HepG2 (cell line): Measurements from ENCODE around the gene ATRN. TPM values are rescaled to one million over a fixed set of nuclear protein-coding genes. Genes with fewer than 3 reads are reported as not detected.

Source experiments
- MIER2 ChIP-seq: IDR thresholded peaks from 2 replicates; pipeline ENCODE4 v1.6.1; 2016; ENCODE audit warnings: missing biosample characterization, missing genetic modification reagents
- PAWR ChIP-seq: sonication (generic); formaldehyde crosslinking; IDR thresholded peaks from 2 replicates; pipeline ENCODE4 v1.4.0; 2020; ENCODE audit warnings: missing genetic modification reagents, mild to moderate bottlenecking, borderline replicate concordance
- SETDB1 ChIP-seq: sonication (generic); formaldehyde crosslinking; IDR thresholded peaks from 2 replicates; pipeline ENCODE4 v1.5.1; 2020; ENCODE audit warnings: missing genetic modification reagents, mild to moderate bottlenecking, borderline replicate concordance
- SOX6 ChIP-seq, 2 experiments: fragments of 450-650 bp in 1 of 2; sonication (generic) in 1 of 2; formaldehyde crosslinking in 1 of 2; IDR thresholded peaks; 2 replicates each; pipeline versions ENCODE4 v1.4.0 to v1.6.1; 2017 to 2020; ENCODE audit warnings: antibody characterized with exemption in 1 of 2, mild to moderate bottlenecking in 1 of 2, missing genetic modification reagents in 1 of 2
- polyA plus RNA-seq, 8 experiments: library from polyadenylated mRNA; depleted of rRNA in 3 of 8; stranded (reverse) in 7 of 8; unstranded in 1 of 8; fragments of >200 nt; fragmentation: Illumina TruSeq in 4 of 8; extraction: Trizol in 4 of 8; gene quantifications; 2 replicates each; pipeline versions ENCODE4 v1.2.1 to v1.2.3, GENCODE V29; 2011 to 2016; ENCODE audit warnings: low read depth in 4 of 8, missing spikeins in 1 of 8, mixed read lengths in 1 of 8; ENCODE audit not compliant: insufficient read depth in 1 of 8
- total RNA-seq, 5 experiments: library from RNA; depleted of rRNA; stranded (reverse); fragments of >200 nt; fragmentation: Illumina TruSeq; extraction: Trizol; gene quantifications; 2 replicates each; pipeline ENCODE4 v1.2.3, GENCODE V29; 2016; ENCODE audit warnings: low read depth in 1 of 5
- TF ChIP-seq, protein P1 (sequence below): IDR thresholded peaks from 2 replicates; pipeline ENCODE4 v1.6.1; 2016; ENCODE audit warnings: low read depth
- TF ChIP-seq, protein P2 (sequence below), 2 experiments: IDR thresholded peaks; 2 replicates each; pipeline ENCODE4 v1.6.1; 2011 to 2012; ENCODE audit warnings: low read length in 2 of 2, borderline replicate concordance in 1 of 2, low read depth in 1 of 2, mild to moderate bottlenecking in 1 of 2, moderate library complexity in 1 of 2
- TF ChIP-seq, protein P3 (sequence below): sonication (generic); formaldehyde crosslinking; IDR thresholded peaks from 2 replicates; pipeline ENCODE4 v1.5.0; 2020; ENCODE audit warnings: mild to moderate bottlenecking, missing genetic modification reagents, borderline replicate concordance
- TF ChIP-seq, protein P4 (sequence below), 2 experiments: sonication (generic) in 1 of 2; formaldehyde crosslinking in 1 of 2; IDR thresholded peaks; 2 replicates each; pipeline versions ENCODE4 v1.4.0 to v1.6.1; 2018 to 2020; ENCODE audit warnings: missing genetic modification reagents in 2 of 2, borderline replicate concordance in 1 of 2, low read depth in 1 of 2, mild to moderate bottlenecking in 1 of 2, missing biosample characterization in 1 of 2
- TF ChIP-seq, protein P5 (sequence below): sonication (generic); formaldehyde crosslinking; IDR thresholded peaks from 2 replicates; pipeline ENCODE4 v1.5.1; 2020; ENCODE audit warnings: missing genetic modification reagents, mild to moderate bottlenecking, borderline replicate concordance

ATRN gene
- total and polyA plus RNA-seq, 2 of the 13 experiments (the other 11 are each of a cell fraction or from before 2014, with no cell fraction given): 44.2 to 81.1 TPM

DNA sequence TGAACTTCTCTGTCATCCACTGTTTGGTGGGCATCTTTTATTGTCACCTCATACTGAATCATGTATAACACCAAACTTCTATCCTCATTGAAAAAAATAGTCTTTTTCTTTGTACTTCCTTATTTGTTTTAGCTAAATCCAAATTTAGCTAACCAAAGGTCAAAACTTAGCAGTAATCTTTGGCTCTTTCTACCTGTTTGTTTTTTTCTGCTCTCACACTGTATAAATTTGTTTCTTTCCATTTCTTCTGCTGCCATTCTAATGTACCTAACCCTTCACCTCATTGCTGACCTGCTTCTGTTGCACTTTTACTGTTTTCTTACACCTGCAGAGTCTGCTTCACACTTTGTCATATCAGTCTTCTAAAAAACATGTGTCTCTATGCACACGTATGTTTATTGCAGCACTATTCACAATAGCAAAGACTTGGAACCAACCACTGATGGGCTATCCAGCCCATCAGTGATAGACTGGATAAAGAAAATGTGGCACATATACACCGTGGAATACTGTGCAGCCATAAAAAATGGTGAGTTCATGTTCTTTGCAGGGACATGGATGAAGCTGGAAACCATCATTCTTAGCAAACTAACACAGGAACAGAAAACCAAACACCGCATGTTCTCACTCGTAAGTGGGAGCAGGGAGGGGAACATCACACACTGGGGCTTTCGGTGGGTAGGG, 7.2 kb downstream of the ATRN start (continued):
- TF ChIP-seq, protein P1, sequence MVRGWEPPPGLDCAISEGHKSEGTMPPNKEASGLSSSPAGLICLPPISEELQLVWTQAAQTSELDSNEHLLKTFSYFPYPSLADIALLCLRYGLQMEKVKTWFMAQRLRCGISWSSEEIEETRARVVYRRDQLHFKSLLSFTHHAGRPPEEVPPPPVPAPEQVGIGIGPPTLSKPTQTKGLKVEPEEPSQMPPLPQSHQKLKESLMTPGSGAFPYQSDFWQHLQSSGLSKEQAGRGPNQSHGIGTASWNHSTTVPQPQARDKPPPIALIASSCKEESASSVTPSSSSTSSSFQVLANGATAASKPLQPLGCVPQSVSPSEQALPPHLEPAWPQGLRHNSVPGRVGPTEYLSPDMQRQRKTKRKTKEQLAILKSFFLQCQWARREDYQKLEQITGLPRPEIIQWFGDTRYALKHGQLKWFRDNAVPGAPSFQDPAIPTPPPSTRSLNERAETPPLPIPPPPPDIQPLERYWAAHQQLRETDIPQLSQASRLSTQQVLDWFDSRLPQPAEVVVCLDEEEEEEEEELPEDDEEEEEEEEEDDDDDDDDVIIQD (CRISPR knock-in tag): peak; percentile 80
- no peak for TF ChIP-seq PAWR (CRISPR knock-in tag)
- TF ChIP-seq, protein P2, sequence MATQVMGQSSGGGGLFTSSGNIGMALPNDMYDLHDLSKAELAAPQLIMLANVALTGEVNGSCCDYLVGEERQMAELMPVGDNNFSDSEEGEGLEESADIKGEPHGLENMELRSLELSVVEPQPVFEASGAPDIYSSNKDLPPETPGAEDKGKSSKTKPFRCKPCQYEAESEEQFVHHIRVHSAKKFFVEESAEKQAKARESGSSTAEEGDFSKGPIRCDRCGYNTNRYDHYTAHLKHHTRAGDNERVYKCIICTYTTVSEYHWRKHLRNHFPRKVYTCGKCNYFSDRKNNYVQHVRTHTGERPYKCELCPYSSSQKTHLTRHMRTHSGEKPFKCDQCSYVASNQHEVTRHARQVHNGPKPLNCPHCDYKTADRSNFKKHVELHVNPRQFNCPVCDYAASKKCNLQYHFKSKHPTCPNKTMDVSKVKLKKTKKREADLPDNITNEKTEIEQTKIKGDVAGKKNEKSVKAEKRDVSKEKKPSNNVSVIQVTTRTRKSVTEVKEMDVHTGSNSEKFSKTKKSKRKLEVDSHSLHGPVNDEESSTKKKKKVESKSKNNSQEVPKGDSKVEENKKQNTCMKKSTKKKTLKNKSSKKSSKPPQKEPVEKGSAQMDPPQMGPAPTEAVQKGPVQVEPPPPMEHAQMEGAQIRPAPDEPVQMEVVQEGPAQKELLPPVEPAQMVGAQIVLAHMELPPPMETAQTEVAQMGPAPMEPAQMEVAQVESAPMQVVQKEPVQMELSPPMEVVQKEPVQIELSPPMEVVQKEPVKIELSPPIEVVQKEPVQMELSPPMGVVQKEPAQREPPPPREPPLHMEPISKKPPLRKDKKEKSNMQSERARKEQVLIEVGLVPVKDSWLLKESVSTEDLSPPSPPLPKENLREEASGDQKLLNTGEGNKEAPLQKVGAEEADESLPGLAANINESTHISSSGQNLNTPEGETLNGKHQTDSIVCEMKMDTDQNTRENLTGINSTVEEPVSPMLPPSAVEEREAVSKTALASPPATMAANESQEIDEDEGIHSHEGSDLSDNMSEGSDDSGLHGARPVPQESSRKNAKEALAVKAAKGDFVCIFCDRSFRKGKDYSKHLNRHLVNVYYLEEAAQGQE (IDR thresholded peaks at IDR 0.05; ENCODE audit: borderline replicate concordance in 1 of 2, low read depth in 1 of 2, low read length in 2 of 2): no peak
- TF ChIP-seq, protein P3, sequence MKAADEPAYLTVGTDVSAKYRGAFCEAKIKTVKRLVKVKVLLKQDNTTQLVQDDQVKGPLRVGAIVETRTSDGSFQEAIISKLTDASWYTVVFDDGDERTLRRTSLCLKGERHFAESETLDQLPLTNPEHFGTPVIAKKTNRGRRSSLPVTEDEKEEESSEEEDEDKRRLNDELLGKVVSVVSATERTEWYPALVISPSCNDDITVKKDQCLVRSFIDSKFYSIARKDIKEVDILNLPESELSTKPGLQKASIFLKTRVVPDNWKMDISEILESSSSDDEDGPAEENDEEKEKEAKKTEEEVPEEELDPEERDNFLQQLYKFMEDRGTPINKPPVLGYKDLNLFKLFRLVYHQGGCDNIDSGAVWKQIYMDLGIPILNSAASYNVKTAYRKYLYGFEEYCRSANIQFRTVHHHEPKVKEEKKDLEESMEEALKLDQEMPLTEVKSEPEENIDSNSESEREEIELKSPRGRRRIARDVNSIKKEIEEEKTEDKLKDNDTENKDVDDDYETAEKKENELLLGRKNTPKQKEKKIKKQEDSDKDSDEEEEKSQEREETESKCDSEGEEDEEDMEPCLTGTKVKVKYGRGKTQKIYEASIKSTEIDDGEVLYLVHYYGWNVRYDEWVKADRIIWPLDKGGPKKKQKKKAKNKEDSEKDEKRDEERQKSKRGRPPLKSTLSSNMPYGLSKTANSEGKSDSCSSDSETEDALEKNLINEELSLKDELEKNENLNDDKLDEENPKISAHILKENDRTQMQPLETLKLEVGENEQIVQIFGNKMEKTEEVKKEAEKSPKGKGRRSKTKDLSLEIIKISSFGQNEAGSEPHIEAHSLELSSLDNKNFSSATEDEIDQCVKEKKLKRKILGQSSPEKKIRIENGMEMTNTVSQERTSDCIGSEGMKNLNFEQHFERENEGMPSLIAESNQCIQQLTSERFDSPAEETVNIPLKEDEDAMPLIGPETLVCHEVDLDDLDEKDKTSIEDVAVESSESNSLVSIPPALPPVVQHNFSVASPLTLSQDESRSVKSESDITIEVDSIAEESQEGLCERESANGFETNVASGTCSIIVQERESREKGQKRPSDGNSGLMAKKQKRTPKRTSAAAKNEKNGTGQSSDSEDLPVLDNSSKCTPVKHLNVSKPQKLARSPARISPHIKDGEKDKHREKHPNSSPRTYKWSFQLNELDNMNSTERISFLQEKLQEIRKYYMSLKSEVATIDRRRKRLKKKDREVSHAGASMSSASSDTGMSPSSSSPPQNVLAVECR (CRISPR knock-in tag): no peak
- TF ChIP-seq SETDB1 (CRISPR knock-in tag): no peak
- TF ChIP-seq, protein P4, sequence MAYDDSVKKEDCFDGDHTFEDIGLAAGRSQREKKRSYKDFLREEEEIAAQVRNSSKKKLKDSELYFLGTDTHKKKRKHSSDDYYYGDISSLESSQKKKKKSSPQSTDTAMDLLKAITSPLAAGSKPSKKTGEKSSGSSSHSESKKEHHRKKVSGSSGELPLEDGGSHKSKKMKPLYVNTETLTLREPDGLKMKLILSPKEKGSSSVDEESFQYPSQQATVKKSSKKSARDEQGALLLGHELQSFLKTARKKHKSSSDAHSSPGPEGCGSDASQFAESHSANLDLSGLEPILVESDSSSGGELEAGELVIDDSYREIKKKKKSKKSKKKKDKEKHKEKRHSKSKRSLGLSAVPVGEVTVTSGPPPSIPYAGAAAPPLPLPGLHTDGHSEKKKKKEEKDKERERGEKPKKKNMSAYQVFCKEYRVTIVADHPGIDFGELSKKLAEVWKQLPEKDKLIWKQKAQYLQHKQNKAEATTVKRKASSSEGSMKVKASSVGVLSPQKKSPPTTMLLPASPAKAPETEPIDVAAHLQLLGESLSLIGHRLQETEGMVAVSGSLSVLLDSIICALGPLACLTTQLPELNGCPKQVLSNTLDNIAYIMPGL (CRISPR knock-in tag; IDR thresholded peaks at IDR 0.05; ENCODE audit: borderline replicate concordance in 1 of 2, low read depth in 1 of 2): no peak
- TF ChIP-seq SOX6 (IDR thresholded peaks at IDR 0.05): no peak
- TF ChIP-seq SOX6 (CRISPR knock-in tag; IDR thresholded peaks at IDR 0.05): peak; percentile 43; the same call in 1 of the 2 replicates
- no peak for TF ChIP-seq MIER2 (CRISPR knock-in tag)
- TF ChIP-seq, protein P5, sequence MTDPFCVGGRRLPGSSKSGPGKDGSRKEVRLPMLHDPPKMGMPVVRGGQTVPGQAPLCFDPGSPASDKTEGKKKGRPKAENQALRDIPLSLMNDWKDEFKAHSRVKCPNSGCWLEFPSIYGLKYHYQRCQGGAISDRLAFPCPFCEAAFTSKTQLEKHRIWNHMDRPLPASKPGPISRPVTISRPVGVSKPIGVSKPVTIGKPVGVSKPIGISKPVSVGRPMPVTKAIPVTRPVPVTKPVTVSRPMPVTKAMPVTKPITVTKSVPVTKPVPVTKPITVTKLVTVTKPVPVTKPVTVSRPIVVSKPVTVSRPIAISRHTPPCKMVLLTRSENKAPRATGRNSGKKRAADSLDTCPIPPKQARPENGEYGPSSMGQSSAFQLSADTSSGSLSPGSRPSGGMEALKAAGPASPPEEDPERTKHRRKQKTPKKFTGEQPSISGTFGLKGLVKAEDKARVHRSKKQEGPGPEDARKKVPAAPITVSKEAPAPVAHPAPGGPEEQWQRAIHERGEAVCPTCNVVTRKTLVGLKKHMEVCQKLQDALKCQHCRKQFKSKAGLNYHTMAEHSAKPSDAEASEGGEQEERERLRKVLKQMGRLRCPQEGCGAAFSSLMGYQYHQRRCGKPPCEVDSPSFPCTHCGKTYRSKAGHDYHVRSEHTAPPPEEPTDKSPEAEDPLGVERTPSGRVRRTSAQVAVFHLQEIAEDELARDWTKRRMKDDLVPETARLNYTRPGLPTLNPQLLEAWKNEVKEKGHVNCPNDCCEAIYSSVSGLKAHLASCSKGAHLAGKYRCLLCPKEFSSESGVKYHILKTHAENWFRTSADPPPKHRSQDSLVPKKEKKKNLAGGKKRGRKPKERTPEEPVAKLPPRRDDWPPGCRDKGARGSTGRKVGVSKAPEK (CRISPR knock-in tag): no peak
